HG03460 (cell line): Measurements from ENCODE around the gene FAM114A2.
A peak's percentile ranks its signal among the peaks of the same experiment; 100 is the strongest.
"Not testable (repeated sequence)": the region's sequence is repeated elsewhere in the genome, so short reads cannot be mapped to it uniquely, and the experiment has no call there.

Experiments used
- ATAC-seq: cut with Tn5 transposase; IDR thresholded peaks from one replicate; pipeline ENCODE4 v1.9.1; 2021; ENCODE audit not compliant: unreplicated experiment

FAM114A2 gene

DNA sequence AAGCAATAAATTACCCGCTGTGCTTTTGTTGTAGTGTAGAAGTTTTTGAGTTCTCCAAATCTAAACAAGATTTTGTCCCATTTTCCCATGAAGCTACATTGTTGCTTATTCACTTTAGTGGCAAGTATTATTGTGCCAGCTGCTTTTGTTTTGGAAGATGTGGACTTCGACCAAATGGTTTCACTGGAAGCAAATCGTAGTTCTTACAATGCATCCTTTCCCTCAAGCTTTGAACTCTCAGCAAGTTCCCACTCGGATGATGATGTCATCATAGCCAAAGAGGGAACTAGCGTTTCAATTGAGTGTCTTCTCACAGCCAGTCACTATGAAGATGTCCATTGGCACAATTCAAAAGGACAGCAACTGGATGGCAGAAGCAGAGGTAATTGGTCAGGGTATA, 10.9 kb upstream of the FAM114A2 start:
- no peak for ATAC-seq

GRCh38 chr5:154047324-154047723, 8.6 kb upstream of the FAM114A2 start:
- no peak for ATAC-seq

- ATAC-seq: no peak
Measured at GRCh38 chr5:154046486-154046885, 7.8 kb upstream of the FAM114A2 start.

GRCh38 chr5:154044581-154044980, 5.9 kb upstream of the FAM114A2 start:
- ATAC-seq: no peak

GRCh38 chr5:154044099-154044498, 5.4 kb upstream of the FAM114A2 start:
- no peak for ATAC-seq

GRCh38 chr5:154042766-154043165, 4.1 kb upstream of the FAM114A2 start:
- ATAC-seq: no peak

DNA sequence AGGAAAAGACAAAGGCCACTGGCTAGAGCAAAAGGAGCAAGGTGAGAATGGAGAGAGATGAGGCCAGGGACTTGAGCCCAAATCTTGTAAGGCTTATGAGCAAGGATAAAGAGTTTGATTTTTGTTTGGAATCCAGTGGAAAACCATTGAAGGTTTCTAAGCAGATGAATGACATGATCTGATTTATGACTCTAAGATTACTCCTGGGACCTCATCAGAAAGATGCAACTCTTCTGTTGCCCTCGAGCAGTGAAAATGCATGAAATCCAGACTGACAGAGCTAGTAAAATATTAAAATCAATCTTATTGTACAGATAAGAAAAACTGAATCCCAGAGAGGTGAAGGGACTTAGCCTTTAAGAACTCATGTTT, 734 bp upstream of the FAM114A2 start:
- no peak for ATAC-seq

DNA sequence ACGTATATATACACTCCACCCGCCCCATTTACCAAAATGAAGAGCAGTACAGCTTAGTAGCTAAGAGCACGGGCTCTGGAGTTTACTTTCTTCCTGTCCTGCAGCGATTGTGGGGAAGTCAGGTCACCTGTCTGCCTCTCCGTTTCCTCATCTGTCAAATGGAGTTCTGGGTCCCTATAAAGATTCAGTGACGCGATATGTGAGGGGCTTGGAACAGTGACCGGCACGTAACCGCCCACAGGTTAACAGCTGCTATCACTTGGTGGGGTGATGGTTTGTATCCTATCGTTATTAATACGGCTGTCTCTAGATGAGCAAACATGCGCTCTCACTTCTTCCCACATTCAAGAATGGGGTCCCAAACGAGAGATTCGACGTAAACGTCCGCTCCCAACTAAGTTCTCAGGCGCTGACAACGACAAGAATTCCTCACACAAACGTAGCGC, 426 bp downstream of the FAM114A2 start:
- peak; percentile 53 for ATAC-seq

- no peak for ATAC-seq
Measured at GRCh38 chr5:154034944-154035343, 3.8 kb downstream of the FAM114A2 start.

- no peak for ATAC-seq
Measured at GRCh38 chr5:154031937-154032489, 6.7 kb downstream of the FAM114A2 start.

DNA sequence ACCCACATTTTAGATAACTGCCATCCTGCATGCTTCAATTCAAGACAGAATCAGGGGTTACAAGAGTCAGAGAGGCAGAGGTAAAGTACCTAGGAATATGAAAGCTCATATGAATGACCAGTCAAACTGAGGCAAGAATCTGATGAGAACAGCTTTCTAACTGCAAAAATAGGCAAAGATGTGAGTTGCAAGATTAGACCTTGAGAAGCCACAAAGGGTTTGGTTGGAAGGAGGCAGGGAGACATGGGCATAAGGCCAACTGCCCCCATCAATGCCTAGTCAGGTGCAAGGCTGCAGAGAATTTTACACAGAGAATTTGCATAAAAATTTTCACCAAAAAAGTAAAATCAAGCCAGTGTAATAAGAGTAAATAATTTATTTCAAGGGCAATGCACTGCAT, 12.8 kb downstream of the FAM114A2 start:
- no peak for ATAC-seq

- not testable (repeated sequence) for ATAC-seq
Measured at GRCh38 chr5:154018919-154019318, 19.8 kb downstream of the FAM114A2 start.

GRCh38 chr5:154015071-154015693, 23.5 kb downstream of the FAM114A2 start:
- ATAC-seq: no peak

DNA sequence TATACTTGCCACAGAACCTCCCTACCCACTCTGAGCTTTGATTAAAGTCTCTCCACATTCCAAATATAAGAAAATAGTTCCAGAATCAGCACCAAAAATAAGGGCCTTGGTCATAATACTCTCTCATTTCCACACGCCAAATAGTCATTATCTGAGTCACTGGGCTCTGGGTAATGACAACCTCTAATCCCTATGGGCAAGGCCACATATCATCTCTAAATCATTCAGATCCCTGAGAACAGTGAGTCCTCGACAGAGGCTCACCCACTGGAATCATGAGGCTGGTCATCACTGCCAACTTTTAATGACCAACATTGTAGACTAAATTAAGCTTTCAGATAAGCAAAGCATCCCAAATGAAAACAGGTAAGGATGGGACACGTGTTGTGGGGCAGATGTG, 28.1 kb downstream of the FAM114A2 start:
- ATAC-seq: no peak

DNA sequence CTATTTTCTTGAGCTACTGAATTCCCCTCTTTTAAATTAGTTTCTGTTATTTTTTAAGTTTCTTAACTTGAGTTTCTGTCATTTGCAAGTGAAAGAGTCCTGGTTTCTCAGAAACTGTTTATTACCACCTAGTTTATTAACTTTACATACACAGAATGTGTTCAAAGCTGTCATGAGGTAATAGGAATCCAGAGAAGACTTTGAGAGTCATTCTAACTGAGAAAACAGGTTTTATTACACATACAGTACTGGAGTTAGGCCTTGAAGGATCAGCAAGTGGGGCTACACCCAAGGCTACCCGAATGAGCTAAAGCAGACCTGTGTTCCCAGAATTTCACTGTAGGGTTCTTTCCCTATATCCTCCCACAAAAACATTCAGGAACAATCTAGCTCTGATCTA, 33.1 kb downstream of the FAM114A2 start:
- ATAC-seq: no peak

DNA sequence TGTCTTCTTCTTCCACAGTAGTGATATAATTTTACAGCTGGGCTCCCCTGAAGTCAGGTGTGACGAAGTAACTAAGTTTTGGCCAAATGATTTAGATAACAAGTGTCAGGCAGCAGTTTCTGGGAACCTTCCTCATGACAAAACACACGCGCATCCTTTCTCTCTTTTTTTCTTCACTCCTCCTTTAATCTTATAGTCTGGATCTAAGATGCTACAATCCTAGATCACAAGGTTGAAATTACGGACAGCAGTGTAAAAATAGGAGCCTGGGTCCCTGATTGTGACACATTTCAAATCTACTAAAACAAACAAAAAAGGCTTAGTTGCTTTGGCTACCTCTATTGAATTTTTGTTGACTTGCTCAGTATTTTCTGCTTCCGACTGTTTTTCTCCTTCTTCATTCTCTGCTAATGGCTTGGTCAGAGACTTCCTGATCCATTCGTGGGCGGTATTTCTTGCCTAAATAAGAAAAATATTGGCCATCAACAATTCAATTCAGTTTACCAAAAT, 36.1 kb downstream of the FAM114A2 start:
- no peak for ATAC-seq

DNA sequence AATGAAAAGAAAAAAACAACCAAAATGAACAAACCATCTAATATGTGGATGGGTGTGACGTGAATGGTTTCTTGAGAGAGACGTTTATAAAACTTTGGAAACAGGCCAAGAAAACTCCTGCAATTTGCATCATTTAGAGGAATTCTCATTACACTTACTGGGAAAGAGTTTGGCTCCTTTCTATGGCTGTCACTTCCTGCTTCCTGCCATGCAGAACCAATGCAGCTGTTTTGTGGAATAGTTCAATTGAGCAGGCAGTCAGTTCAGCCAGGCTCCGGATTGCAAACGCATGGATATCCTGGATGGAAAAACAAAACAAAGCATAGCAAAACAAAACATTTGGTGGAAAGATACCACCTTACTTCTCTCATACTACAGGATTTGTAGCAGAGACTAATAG, 36.6 kb downstream of the FAM114A2 start:
- ATAC-seq: no peak

GRCh38 chr5:154000703-154001102, 38.0 kb downstream of the FAM114A2 start:
- ATAC-seq: no peak

- no peak for ATAC-seq
Measured at GRCh38 chr5:153999995-154000394, 38.7 kb downstream of the FAM114A2 start.

GRCh38 chr5:153998768-153999167, 39.9 kb downstream of the FAM114A2 start:
- no peak for ATAC-seq

DNA sequence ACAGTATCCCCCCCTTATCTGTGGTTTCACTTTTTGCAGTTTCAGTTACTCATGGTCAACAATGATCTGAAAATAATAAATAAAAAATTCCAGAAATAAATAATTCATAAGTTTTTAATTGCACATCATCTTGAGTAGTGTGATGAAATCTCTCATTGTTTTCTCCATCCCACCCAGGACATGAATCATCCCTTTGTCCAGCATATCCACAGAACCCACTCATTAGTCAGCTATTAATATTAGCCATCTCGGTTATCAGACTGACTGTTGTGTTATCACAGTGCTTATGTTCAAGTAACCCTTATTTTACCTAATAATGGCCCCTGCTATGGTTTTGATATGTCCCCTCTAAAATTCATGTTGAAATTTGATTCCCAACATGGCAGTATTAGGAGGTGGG, 40.7 kb downstream of the FAM114A2 start:
- no peak for ATAC-seq

DNA sequence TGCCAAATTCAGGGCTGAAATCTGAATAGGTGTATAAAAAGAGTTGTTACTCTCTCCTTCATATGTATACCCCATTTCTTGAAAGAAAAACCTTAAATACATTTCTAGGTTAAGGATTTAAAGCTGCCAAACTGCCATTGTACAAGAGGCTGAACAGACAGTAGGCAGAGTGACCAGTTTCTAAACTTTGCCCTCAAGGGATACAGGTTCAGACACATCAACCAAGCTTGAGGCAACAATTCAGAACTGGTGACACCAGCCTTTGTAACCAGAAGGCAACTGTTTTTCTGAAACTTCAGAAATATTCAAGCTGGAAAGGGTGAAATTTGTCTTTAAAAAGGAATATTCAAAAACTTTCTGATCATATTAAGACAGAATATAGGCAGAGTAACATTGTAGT, 47.5 kb downstream of the FAM114A2 start:
- no peak for ATAC-seq

- no peak for ATAC-seq
Measured at GRCh38 chr5:153988510-153988909, 50.2 kb downstream of the FAM114A2 start.
